HG02588 (cell line): ENCODE results near the gene MVP.
"Not testable (repeated sequence)": the region's sequence is repeated elsewhere in the genome, so short reads cannot be mapped to it uniquely, and the experiment has no call there.

Experiments used
- ATAC-seq: cut with Tn5 transposase; IDR thresholded peaks from one replicate; pipeline ENCODE4 v1.9.1; 2021; ENCODE audit warnings: mild to moderate bottlenecking, moderate library complexity; ENCODE audit not compliant: unreplicated experiment

Gene MVP

DNA sequence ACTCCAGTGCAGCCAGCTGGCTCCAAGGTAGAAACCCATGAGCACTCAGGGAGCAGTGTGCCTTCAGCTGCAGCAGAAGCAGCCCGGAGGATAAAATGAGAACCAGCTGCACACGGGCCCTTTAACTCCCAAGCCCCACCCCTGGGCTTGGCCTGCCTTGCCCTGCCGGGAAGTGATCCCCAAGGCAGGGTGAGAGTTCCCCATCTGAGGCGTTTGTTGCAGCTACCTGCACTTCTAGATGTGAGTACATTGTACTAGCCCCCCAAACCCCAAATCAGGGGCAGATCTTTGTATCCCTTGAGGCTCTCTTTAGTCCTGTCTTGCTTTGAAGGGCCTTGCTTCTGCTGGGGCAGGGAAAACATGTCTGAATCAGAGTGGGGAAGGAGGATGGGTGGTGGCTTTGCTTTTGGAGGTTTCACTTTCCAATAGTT, at the start of gene MVP:
MVP (plus strand) TSS at position 192 of the 431 bp plus-strand sequence. CDS start 10,088 bp downstream, outside the sequence.
- no peak for ATAC-seq

DNA sequence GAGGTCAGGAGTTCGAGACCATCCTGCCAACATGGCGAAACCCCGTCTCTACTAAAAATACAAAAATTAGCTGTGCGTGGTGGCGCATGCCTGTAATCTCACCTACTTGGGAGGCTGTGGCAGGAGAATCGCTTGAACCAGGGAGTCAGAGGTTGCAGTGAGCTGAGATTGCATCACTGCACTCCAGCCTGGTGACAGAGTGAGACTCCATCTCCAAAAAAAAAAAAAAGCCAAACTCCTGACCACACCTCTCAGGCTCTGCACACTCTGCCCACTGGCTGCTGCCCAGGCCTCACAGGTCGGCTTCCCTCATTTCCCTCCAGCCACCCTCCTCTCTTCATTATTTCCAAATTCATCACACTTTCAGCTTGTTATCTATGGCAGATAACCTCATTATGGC, 47.9 kb upstream of the MVP start:
- not testable (repeated sequence) for ATAC-seq

DNA sequence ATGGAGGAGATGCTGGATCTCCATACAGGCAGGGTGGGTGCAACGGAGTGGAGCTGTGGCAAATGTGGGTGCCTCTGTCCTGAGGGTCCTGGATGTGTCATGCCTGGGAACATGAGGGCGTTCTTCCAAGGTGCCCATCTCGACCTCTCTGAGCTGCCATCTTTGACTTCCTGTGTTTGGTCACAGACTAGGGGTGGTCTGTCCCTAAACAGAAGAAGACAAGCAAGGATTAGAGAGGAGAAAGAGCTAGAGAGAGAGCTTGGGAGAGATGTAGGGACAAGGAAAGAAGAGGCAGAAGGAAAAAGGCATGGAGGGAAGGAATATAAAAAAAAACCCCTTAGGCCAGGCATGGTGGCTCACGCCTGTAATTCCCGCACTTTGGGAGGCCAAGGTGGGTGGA, 45.5 kb upstream of the MVP start:
- no peak for ATAC-seq

DNA sequence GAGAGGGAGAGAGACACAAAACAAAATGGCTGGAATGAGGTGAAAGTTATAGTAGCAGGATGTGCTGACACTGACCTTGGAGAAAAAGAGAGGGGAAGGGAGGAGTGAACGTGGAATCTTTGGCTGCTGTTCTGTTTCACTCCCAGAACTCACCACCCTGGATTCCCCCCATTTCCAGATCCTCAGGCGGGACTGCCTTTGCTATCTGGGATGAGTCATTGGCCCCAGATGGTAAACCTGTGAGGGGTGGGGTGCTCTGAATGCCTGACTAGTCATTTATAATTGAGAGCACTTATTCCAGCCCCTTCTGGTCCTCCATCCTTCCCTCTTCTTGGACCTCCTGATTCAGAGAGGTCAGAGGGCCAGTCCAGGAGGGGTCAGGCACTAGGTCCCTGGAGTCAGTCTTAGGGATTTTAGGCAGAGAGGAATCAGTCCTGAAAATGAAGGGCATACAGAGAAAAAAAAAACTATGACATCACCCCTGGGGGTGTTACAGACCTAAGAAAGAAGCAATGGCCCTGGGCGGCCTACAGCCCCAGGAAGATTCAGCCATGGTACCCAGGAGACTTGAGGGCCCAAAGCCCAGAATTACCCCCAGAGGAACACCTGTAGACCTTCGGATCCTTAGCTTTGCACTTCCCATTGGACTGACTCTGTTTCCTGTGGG, 44.4 kb upstream of the MVP start:
- ATAC-seq = no peak

DNA sequence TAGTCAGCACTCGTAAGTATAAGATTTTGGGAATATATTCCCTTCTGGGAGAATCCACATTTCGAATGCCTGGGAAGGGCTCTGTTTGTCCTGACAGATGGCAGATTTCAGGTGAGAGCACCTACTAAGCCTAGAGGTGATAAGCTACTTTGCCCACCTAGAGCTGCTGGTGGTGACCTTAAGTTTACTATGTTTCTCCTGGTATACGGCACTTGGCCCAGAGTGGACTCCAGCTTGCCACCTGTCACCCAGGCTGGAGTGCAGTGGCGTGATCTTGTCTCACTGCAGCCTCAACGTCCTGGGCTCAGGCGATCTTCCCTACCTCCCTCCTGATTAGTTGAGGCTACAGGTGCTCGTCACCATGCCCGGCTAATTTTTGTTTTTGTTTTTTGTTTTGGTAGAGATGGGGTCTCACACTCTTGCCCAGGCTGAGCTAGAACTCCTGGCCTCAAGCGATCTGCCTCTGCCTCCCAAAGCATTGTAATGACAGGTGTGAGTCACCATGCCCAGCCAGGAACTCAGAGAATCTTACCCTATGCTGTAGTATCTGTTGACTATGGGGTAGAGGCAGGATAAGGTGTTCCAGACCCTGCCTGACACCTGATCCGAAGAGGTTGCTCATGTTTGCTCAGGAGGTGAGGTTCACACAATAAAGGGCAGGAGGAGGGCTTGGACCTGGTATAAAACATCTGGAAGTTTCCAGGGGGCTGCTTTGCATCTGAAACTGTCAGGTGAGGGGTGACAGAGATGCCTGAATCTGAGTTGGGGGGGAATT, 42.5 kb upstream of the MVP start, which contains the start of gene ZG16:
ZG16 (plus strand) TSS at position 681 of the 775 bp plus-strand sequence. CDS start 1,011 bp downstream, outside the sequence.
- no peak for ATAC-seq

DNA sequence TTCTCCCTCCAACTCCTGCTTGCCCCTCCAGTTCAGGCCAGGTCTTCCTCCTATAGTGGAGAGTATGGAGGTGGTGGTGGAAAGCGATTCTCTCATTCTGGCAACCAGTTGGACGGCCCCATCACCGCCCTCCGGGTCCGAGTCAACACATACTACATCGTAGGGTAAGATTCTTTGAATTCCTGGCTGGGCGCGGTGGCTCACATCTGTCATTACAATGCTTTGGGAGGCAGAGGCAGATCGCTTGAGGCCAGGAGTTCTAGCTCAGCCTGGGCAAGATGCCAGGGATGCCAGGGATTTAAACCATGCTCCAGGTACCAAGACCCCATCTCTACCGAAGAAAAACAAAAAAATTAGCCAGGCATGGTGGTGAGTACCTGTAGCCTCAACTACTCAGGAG, 40.8 kb upstream of the MVP start:
- no peak for ATAC-seq

DNA sequence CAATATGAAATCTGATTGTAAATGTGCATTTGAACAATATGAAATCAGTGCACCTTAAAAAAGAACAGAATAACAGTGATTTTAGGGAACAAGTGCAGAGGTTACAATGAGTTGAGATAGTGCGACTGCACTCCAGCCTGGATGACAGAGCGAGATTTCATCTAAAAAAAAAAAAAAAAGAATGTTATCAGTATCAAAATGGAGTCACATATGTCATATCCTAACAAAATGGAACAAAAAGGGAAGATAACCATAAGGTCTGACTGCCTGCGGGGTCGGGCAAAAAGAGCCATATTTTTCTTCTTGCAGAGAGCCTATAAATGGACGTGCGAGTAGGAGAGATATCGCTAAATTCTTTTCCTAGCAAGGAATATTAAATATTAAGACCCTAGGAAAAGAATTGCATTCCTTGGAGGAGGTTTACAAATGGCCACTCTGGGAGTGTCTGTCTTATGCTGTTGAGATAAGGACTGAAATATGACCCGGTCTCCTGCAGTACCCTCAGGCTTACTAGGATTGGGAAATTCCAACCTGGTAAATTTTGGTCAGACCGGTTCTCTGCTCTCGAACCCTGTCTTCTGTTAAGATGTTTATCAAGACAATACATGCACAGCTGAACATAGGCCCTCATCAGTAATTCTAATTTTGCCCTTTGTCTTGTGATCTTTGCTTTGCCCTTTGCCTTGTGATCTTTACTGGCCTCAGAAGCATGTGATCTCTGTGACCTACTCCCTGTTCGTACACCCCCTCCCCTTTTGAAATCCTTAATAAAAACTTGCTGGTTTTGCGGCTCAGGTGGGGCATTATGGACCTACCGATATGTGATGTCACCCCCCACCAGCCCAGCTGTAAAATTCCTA, 36.9 kb upstream of the MVP start:
- ATAC-seq = not testable (repeated sequence)

DNA sequence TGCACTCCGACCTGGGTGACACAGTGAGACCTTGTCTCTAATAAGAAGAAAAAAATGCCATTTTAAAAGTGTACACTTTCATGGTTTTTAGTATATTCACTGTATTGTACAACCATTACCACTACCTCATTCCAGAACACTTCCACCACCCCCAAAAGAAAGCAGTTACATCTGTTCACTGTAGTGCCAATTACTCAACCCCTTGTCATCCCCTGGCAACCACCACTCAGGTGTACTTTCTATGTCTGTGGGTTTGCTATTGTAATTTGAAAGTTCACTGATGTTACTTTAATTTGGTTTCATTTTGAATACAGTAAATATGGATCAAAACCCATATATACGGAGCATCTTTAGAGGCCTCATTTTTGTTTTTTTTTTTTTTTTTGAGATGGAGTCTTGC, 36.1 kb upstream of the MVP start:
- ATAC-seq = no peak

DNA sequence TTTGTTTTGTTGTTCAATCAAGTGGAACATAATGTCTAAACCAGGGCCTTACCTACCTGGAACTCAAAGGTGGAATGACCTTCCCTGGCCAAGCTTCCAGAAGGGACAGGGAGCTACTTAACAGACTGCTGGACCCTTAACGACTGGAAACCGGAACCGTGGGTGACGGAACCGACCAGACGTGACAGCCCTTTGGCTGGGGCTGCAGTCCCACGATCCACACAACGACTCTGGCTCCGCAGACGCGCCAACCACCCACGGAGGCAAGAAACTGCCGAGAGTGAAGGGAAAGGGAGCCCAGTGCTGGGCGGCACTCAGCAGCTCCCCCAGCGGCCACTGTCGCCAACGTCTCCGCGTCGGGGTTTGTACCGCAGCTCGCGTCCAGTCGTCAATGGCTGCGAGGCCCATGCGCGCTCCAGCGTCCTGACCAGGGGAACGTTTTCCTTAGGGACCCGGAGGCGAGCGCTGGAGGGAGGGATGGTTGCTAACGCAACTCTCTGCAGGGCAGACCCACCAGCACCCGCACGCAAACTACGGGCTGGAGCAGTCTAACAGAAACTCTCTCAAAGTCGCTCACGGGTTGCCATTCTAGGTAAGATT, 35.3 kb upstream of the MVP start:
- ATAC-seq = no peak

DNA sequence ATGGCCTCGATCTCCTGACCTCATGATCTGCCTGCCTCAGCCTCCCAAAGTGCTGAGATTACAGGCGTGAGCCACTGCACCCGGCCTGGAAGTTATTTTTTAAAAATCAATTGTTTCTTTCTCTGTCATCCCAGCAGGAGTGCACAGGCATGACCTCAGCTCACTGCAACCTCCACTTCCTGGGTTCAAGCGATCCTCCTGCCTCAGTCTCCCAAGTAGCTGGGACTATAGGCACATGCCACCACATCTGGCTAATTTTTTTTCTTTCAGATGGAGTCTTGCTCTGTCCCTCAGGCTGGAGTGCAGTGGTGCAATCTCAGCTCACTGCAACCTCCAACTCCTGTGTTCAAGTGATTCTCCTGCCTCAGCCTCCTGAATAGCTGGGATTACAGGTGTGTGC, 33.1 kb upstream of the MVP start:
- ATAC-seq = not testable (repeated sequence)

DNA sequence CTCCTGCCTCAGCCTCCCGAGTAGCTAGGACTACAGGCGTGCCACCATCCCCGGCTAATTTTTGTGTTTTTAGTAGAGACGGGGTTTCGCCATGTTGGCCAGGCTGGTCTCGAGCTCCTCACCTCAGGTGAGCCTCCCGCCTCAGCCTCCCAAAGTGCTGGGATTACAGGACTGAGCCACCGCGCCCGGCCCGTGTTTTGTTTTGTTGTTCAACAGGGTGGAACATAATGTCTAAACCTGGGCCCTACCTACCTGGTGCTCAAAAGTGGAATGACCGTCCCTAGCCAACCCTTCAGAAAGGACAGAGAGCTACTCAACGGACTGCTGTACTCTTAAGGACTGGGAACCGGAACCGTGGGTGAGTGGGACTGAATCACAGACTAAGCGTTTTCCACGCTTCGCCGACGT, 30.5 kb upstream of the MVP start:
- no peak for ATAC-seq

DNA sequence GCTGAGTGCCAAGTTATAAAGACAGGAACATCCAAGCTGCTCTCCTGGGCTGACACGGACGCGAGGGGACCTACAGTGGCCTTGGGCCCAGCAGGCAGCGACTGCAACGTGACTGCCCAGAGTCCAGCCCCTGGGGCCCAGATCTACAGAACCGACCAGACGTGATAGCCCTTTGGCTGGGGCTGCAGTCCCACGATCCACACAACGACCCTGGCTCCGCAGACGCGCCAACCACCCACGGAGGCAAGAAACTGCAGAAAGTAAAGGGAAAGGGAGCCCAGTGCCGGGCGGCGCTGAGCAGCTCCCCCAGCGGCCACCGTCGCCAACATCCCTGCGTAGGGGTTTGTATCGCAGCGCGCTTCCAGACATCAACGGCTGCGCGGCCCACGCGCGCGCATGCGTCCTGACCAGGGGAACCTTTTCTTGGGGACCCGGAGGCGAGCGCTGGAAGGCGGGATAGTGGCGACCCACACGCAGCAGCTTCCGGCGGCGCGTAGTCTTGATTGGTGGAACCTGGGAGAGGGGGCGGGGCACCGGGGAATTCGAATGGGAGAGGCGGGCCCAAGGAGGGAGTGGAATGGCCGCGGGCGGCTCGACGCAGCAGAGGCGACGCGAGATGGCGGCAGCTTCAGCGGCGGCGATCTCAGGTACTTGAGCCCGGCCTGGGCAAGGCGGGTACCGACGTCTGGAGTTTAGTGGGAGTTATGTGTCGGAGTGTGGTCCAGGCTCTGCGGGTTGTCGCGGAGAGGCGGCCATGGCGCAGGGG, 29.9 kb upstream of the MVP start, which contains the start of gene KIF22:
KIF22 (plus strand) TSS at position 569 of the 766 bp plus-strand sequence; CDS start at position 578, 9 bp downstream.
- peak; percentile 92 for ATAC-seq

DNA sequence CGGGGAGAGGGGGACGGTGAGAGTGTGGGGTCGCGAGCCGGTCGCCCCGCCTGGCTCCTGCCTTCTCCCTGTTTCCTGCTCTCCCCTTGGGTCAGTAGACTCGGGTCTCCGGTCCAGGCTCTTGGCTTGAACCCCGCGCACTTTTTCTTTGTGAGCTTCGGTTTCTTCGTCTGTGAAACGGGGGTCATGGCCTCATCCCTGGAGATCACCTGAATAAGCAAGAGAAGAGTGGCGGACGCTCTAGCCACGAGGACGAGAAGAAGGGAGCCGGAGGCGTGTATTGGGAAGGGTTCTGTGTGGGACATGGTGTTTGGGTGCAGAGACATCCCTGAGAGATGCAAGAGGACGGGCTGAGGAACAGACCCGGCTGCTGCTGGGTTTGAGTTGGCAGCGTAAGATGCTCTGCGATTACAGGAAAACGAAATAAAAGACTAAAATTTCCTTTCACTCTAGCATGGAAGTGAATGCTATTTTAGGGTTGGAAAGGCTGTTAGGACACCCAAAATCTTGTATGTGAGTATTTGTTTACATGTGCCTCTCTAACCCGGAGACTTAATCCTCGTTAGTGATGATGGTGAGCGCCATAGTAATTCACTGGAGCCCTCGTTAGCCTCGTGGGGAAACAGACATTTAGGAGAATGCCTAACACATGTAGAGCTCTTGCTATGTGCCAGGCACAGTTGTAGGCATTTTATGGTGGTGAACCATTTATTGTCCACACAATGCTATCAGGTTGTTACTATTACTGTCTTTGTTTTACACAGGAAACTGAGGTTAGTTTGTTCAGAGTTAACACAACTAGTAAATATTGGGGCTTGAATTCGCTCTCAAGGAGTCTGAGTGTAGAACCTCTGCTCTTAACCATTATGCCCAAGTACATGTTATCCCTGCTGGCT, 29.1 kb upstream of the MVP start:
- ATAC-seq = peak; percentile 6

DNA sequence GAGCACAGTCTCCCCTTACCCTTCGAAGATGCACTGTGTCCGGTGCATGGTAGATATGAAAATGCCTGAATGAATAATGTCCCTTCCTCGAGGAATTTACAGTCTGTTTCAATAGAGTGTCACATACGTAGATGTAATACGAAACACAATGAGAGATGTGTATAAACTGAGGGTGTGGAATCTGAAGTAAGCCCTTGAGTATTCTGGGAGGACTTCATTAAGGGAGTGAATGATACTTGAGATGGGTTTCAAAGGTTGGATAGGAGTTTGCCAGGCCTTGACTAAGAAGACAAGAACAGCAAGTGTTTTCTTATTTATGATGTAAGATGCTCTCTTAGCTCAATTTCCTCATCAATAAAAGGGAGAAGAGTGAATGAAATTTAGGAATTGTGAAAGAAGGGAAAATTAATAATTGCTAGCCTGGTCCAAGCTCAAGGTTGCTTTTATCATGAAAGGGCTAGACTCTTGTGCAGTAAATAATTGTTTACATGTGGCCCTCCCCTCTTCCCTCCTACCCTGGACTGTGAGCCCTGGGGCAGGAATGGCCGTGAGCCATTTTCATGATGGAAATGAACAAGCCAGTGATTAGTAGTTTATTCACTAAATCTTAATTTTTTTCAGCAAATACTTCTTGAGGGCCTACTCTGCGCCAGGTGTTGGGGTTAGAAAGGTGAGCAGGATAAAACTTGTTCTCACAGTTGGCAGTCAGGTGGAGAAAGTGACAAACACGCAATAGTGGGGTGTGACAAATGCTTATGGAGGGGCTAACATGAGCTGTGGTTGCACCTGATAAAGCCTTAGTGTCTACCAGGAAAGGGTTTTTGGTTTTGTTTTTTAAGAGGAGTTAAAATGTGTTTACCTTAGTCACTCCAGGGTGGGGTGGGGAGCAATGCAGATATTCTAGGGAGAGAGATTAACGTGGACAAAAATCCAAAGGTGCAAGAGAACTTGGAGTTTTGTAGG, 28.1 kb upstream of the MVP start:
- no peak for ATAC-seq

DNA sequence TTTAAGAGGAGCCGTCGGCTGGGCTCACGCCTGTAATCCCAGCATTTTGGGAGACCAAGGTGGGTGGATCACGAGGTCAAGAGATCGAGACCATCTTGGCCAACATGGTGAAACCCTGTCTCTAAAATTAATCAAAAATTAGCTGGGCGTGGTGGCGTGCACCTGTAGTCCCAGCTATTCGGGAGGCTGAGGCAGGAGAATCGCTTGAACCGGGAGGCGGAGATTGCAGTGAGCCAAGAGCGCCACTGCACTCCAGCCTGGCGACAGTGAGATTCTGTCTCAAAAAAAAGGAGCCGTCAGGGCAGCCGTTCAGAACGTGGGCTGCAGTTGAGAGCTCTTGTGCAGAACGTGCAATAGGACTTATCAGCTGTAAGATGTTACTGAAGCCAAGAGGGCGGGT, 27.1 kb upstream of the MVP start:
- not testable (repeated sequence) for ATAC-seq

DNA sequence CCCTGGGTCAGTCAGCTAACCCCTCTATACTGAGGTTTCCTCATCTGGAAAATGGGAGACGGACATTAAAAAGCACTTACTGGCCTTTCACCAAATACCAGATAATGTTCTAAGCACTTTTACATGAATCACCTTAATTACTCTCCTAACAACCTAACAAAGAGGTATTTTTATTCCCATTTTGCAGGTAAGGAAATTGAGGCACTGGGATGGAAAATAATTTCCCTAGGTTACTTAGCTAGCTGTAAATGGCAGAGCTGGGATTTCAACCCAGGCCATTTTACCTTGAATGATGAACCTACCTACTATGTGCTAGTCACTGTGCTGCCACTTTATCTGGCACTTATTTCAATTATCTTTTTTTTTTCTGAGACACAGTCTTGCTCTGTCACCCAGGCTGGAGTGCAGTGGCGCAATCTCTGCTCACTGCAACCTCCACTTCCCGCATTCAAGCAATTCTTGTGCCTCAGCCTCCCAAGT, 26.0 kb upstream of the MVP start:
- ATAC-seq = no peak

DNA sequence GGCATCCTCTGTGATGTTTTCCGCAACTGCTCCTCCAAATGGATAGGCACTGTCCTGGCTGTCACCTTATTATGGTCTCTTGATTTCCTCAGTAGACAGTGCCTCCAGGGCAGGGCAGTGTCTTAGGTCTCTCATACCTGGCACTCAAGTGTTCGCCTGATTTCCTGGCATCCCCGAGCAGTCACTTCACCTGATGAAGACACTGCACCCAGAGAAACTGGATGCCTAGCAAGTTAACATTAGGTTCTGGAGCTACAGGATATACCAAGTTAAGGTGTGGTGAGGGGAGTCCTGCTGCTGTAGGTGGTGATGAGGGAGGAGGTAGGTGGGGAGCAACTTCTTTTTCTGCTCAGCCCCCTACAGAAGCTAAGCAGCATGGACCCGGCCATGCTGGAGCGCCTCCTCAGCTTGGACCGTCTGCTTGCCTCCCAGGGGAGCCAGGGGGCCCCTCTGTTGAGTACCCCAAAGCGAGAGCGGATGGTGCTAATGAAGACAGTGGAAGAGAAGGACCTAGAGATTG, 17.8 kb upstream of the MVP start:
- ATAC-seq = no peak
